Thoracic aorta (tissue), 2 donors: ENCODE results near the gene CTNNA3. TPM values are rescaled to one million over a fixed set of nuclear protein-coding genes. Genes with fewer than 3 reads are reported as not detected.

Source experiments
- ATAC-seq: fragments of 150-250 bp; one replicate; pipeline ENCODE4 v1.8.0; 2017; ENCODE audit warnings: low read depth; ENCODE audit not compliant: insufficient number of reproducible peaks, low FRiP score
- DNase-seq: peaks from one replicate; pipeline ENCODE4 v3.0.0-alpha.2; 2020; ENCODE audit warnings: low spot score
- H3K27ac ChIP-seq, 2 donors: fragments of 200-600 bp; sonication (generic); 1 replicate in 1 of 2; 2 replicates in 1 of 2; pipeline ENCODE4 v1.5.1; 2016; ENCODE audit warnings: mild to moderate bottlenecking in 2 of 2, moderate library complexity in 2 of 2
- H3K27me3 ChIP-seq: fragments of 200-600 bp; sonication (generic); replicated peaks from 2 replicates; pipeline ENCODE4 v1.6.0; 2016; ENCODE audit warnings: mild to moderate bottlenecking; ENCODE audit not compliant: insufficient read depth
- H3K36me3 ChIP-seq: fragments of 200-600 bp; sonication (generic); one replicate; pipeline ENCODE4 v1.5.1; 2016
- H3K4me1 ChIP-seq, 2 donors: fragments of 200-600 bp; sonication (generic); 1 replicate in 1 of 2; 2 replicates in 1 of 2; pipeline versions ENCODE4 v1.5.1 to v1.6.0; 2016; ENCODE audit warnings: low read depth in 2 of 2, mild to moderate bottlenecking in 1 of 2; ENCODE audit not compliant: control insufficient read depth in 1 of 2
- H3K4me3 ChIP-seq: fragments of 200-600 bp; sonication (generic); 2 replicates; pipeline ENCODE4 v1.5.1; 2016; ENCODE audit warnings: mild to moderate bottlenecking
- H3K9me3 ChIP-seq: fragments of 200-600 bp; sonication (generic); 2 replicates; pipeline ENCODE4 v1.5.1; 2016
- total RNA-seq, 2 donors: library from RNA; depleted of rRNA; stranded (reverse); fragments of >200 nt; gene quantifications; one replicate each; pipeline versions ENCODE4 v1.1.0 to v1.2.3, GENCODE V29; 2016
- TF ChIP-seq, protein P1 (sequence below): fragments of 200-600 bp; sonication (generic); IDR thresholded peaks from one replicate; pipeline ENCODE4 v1.5.1; 2019; ENCODE audit warnings: antibody characterized with exemption

The CTNNA3 gene
- total RNA-seq, 2 donors from 2014 or later, result 0.95 to 1.2 TPM

DNA sequence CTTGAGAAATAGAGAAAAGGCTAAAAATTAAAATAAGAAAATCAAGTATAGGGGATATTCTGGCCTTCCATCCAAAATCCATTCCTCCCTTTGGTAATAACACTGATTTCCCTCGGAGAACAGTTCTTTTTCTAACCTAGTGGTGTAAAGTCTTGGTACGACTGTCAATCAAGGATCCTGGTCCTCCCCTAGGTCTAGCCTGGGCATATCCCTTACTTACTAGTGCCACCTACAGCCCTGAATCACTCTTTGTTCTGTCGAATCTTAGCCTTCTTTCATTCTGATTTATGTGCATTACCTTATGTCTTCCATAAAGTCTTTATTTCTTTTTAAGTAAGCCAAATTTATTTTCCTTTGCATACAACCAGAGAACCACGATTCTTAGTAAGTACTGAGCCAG lies 1068.8 kb downstream of the CTNNA3 start:
- no peaks in the 10 kb centered on the region for H3K4me1 ChIP-seq
- no peak overlapping the region for H3K27ac ChIP-seq
- DNase-seq (no peak), ATAC-seq (no peak)
- no peaks in the 10 kb centered on the region for H3K36me3 ChIP-seq
- H3K9me3 ChIP-seq, result no peaks in the 10 kb centered on the region
- TF ChIP-seq, protein P1, sequence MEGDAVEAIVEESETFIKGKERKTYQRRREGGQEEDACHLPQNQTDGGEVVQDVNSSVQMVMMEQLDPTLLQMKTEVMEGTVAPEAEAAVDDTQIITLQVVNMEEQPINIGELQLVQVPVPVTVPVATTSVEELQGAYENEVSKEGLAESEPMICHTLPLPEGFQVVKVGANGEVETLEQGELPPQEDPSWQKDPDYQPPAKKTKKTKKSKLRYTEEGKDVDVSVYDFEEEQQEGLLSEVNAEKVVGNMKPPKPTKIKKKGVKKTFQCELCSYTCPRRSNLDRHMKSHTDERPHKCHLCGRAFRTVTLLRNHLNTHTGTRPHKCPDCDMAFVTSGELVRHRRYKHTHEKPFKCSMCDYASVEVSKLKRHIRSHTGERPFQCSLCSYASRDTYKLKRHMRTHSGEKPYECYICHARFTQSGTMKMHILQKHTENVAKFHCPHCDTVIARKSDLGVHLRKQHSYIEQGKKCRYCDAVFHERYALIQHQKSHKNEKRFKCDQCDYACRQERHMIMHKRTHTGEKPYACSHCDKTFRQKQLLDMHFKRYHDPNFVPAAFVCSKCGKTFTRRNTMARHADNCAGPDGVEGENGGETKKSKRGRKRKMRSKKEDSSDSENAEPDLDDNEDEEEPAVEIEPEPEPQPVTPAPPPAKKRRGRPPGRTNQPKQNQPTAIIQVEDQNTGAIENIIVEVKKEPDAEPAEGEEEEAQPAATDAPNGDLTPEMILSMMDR, result no peak
- H3K4me3 ChIP-seq, result no peak overlapping the region
- no peaks in the 10 kb centered on the region for H3K27me3 ChIP-seq

DNA sequence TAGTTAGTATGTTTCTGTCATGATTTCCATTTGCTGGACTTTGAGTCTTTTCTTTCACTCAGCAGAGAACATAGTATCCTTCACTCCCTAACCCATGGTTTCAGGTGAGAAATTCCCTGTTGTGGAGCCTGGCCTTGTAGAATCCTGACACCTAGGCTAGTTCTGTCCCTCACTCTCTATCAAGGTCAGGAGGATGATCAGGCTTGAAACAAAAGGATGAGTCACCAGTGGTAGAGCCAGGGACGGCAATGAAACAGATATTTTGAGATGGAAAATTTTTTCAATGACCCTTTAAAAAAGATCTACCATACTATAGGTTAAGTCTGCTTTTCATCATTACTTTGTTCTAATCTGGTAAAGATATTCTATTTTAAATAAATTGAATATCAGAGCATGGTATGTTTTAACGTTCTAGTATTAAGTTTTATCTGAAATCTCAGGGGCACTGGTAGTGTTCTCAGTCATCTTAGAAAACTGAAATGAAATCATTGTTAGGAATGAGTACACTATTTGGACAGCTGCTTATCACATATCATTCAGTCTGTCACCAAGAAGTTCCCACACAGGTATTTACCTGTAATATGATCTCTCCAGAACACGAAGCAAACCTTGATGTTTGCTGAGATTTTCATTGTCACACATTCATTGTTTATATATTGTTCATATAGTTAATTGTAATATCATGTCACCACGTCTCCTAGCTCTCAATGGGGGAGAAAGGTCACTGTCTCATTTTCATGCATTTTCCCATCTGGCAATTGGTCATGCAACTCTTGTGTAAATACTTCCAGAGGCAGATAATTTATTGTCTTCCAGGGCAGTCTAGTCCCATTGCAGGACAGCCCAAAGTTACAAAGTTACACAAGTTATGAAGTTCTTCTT lies 1070.0 kb downstream of the CTNNA3 start:
- ATAC-seq (no peak), DNase-seq (no peak)
- no peaks in the 10 kb centered on the region for H3K27me3 ChIP-seq
- no peaks in the 10 kb centered on the region for H3K36me3 ChIP-seq
- no peaks in the 10 kb centered on the region for H3K9me3 ChIP-seq
- H3K4me1 ChIP-seq, result no peaks in the 10 kb centered on the region
- TF ChIP-seq, protein P1, result no peak
- no peak overlapping the region for H3K27ac ChIP-seq
- H3K4me3 ChIP-seq, result no peak overlapping the region

DNA sequence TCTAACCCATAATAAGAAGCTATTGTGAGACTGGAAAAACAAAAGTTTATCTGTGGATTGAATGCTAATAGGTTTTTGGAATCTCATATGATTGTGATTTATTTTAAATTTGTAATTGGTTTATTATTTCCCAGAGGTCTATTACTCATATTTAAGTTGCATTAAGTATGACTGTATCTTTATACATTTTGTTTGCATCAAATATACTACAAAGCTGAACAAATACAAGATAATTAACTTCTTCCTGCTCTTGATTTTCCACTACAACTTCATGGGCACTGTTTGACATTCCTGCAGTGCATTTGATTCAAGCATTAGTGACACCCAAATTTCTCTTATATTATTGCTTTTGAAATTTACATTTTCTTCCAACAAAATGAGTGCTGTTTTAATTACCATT lies 1073.9 kb downstream of the CTNNA3 start:
- Histone ChIP-seq H3K27me3 (no peaks in the 10 kb centered on the region), H3K4me3 (no peak overlapping the region), H3K9me3 (no peaks in the 10 kb centered on the region), H3K4me1 (no peaks in the 10 kb centered on the region), H3K27ac (no peak overlapping the region), H3K36me3 (no peaks in the 10 kb centered on the region)
- no peak for DNase-seq
- TF ChIP-seq, protein P1, result no peak
- ATAC-seq, result no peak

DNA sequence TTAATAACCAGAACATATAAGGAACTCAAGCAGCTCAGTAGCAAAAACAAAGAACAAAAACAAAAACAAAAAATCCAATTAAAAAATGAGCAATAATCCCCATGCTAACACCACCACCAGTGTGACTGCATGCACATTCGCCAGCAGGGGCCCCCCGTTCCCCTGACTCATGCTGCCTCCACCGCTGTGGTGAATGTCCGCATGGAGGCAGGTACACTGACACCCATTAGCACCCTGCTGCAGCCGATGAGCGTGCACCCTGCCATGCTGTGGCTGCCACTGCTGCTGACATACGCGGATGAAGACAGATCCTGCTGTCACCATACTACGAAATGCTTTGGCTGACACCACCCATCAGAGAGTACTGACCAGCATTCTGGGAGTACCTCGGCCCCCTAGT lies 1091.8 kb downstream of the CTNNA3 start:
- Histone ChIP-seq H3K4me1 (no peaks in the 10 kb centered on the region), H3K4me3 (no peak overlapping the region), H3K27me3 (no peaks in the 10 kb centered on the region), H3K27ac (no peak overlapping the region), H3K9me3 (no peaks in the 10 kb centered on the region), H3K36me3 (no peaks in the 10 kb centered on the region)
- ATAC-seq (no peak), DNase-seq (no peak)
- TF ChIP-seq, protein P1, result no peak

DNA sequence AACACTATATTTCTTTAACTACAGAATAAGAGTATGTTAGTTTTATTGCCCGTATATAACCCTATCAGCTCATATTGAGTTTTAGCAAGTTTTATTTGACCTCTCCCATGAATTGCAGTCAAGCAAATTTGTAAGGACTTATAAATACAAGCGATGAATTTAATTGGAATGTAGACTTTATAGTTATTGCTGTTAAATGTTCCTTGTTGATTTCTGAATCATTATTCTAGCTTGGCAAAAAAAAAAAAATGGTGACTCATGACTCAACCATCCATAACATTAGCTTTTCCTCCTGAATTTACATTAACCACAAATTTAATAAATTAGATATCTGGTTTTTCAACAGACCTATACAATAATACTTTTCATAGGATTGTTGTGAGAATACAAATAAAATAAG lies 1104.1 kb downstream of the CTNNA3 start:
- H3K9me3 ChIP-seq, result no peaks in the 10 kb centered on the region
- ATAC-seq (no peak), DNase-seq (no peak)
- H3K27ac ChIP-seq, result no peak overlapping the region
- no peaks in the 10 kb centered on the region for H3K27me3 ChIP-seq
- H3K36me3 ChIP-seq, result no peaks in the 10 kb centered on the region
- no peak overlapping the region for H3K4me3 ChIP-seq
- TF ChIP-seq, protein P1, result no peak
- no peaks in the 10 kb centered on the region for H3K4me1 ChIP-seq
